HG02943 (cell line): ENCODE measurements around the gene PBX4.
A peak's percentile ranks its signal among the peaks of the same experiment; 100 is the strongest.

ENCODE experiments used
- ATAC-seq: cut with Tn5 transposase; IDR thresholded peaks from one replicate; pipeline ENCODE4 v1.9.1; 2021; ENCODE audit warnings: mild to moderate bottlenecking, low read depth, moderate library complexity; ENCODE audit not compliant: unreplicated experiment

The PBX4 gene

GRCh38 chr19:19530889-19531288 is 87.6 kb downstream of the PBX4 start:
- ATAC-seq = no peak

DNA sequence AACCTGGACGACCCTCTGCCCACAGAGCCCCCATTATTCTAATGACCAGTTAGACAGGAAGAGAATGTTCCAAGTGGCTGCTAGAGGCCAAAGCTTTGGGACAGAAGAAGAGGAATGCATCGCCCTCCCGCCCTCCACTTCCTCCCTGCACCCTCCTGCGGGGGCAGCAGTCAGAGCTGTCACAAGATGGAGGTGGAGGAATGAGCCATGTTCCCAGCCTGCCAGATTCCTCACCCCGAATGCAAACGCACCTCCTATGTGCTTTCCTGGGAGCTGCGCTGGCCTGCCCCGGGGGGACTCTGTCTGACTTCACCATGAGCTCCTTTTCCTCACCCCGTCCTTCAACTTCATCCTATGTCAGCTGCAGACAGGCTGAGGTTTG is 88.1 kb downstream of the PBX4 start:
- no peak for ATAC-seq

GRCh38 chr19:19529783-19530422 is 88.6 kb downstream of the PBX4 start:
- no peak for ATAC-seq

- ATAC-seq = no peak
These were observed 89.6 kb downstream of the PBX4 start, which contains the start of gene YJEFN3 for GRCh38 chr19:19528721-19529490. YJEFN3 (plus strand) TSS chr19:19528911; CDS start chr19:19528933, 22 bp downstream.

DNA sequence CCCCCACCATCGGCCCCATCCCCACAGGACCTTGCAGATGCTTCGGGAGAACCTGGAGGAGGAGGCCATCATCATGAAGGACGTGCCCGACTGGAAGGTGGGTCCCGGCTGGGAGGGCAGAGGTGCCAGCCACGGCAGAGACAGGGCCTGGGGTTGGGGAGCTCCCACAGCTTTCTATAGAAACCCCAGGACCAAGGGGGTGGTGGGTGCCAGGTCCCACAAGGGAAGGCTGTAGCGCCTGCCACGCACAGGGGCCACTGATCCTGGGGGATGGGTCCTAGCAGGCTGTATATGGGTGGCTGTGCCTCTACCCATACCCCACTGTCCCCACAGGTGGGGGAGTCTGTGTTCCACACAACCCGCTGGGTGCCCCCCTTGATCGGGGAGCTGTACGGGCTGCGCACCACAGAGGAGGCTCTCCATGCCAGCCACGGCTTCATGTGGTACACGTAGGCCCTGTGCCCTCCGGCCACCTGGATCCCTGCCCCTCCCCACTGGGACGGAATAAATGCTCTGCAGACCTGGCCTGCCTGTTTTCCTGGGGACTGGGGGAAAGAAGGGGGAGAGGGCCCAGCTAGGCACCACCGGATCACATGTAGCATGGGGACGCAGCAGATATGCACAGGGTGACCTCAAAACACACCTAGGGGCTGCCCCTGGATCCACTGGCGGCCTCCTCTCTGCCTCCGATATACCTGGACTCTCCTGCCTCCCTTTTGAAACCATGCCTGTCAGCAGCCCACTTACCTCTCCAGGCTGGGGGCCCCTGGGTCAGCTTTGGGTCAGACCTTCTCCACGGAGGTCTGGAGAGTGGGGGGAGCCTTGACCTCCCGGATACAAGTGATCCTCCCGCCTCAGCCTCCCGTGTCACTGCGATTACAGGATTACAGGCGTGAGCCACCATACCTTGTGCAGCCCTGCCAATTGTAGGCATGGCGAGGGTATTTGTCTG is 90.5 kb downstream of the PBX4 start:
- no peak for ATAC-seq

DNA sequence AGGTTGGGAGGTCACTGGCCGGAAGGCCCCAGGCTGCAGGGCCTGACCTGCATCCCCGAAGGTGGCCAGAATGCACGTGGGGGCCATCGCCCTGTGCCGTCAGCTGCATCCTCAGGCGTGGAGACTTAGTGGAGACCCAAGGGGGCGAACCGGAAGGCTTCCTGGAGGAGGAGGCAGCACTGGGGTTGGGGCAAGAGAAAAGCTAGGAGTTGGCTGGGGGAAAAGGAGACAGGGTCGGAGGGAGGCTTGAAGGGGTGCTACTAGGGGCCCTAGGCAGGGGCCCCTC is 91.2 kb downstream of the PBX4 start:
- ATAC-seq = no peak

DNA sequence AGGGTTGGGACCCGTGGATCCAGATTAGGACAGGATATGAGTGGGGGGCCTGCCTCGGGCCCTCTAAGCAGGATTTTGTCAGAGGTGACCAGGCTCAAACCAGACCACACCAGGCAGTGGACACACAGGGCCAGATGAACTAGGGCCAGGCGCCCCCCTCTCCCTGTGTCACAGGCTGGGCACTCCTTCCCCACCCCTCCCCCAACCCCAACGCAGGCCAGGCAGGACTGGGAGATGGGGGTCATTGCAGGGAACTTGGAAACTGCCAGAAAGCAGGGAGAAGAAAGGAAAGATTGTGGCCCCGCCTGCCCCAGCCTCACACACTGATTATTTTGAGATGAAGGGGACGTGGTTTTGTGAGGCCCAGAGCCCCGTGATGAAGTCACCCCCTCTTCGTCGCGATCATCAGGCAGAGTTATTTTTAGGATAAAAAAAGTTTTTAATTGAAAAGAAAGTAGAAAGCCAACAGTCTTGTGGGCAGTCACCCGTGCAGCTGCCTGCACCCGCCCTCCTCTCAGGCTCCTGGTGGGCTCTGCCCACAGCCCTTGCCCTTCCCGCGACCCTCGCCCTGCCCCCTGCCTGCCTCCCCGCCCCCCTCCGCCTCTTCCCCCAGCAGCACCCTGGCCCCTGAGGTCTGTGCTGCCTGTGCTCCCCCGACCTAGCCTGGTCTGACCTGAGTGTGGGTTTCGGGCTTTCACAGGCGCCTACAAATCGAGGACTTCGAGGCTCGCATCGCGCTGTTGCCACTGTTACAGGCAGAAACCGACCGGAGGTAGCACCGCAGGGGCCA is 91.7 kb downstream of the PBX4 start:
- ATAC-seq = no peak

DNA sequence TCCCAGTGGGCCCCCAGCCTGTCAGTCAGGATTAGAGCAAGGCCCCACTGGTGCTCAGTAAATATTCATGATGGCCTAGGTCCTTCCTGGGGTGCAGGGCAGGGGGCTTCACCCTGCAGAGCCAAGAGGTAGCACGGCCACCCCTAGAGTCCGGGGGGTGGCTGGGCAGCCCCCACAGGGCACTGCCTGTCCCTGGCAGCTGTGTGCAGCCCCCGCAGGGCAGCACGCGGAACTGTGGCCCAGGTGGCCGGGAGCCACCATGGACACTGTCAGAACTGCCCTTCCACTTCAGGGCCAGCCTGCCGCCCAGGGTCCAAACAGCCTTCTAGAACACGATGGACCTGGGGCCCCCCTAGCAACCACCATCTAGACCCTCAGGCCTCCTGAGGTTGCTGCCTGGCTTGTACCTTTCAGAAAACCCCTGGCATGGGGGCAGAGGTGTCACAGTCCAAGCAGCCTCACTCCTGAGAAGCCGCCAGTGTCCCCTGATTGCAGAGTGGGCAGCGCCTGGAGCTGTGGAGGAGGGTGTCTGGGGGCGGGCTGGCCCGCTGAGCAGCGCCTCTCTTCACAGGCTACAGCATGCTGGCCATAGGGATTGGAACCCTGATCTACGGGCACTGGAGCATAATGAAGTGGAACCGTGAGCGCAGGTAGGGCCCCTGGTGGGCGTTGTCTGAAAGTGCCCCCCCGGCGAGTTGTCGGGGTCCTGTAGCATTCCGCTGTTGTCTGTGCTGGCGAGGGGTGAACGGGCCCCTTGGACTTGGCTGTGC is 92.7 kb downstream of the PBX4 start:
- ATAC-seq = no peak

GRCh38 chr19:19524053-19524452 is 94.4 kb downstream of the PBX4 start:
- ATAC-seq = no peak

DNA sequence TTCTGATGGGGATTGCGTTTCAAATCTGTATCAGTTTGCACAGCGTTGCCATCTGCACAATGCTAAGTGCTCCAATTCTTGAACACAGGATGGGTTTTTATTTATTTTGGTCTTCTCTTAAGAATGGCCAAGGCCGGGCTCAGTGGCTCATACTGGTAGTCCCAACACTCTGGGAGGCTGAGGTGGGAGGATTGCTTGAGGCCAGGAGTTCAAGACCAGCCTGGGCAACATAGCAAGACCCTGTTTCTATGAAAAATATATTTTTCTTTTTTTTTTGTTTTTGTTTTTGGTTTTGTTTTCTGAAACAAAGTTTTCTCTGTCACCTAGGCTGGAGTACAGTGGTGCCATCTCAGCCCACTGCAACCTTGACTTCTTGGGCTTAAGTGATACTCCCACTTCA is 95.3 kb downstream of the PBX4 start:
- ATAC-seq = no peak

- ATAC-seq = no peak
These were observed 97.5 kb downstream of the PBX4 start for GRCh38 chr19:19520989-19521388.

GRCh38 chr19:19517235-19517619 is 101.3 kb downstream of the PBX4 start:
- no peak for ATAC-seq

DNA sequence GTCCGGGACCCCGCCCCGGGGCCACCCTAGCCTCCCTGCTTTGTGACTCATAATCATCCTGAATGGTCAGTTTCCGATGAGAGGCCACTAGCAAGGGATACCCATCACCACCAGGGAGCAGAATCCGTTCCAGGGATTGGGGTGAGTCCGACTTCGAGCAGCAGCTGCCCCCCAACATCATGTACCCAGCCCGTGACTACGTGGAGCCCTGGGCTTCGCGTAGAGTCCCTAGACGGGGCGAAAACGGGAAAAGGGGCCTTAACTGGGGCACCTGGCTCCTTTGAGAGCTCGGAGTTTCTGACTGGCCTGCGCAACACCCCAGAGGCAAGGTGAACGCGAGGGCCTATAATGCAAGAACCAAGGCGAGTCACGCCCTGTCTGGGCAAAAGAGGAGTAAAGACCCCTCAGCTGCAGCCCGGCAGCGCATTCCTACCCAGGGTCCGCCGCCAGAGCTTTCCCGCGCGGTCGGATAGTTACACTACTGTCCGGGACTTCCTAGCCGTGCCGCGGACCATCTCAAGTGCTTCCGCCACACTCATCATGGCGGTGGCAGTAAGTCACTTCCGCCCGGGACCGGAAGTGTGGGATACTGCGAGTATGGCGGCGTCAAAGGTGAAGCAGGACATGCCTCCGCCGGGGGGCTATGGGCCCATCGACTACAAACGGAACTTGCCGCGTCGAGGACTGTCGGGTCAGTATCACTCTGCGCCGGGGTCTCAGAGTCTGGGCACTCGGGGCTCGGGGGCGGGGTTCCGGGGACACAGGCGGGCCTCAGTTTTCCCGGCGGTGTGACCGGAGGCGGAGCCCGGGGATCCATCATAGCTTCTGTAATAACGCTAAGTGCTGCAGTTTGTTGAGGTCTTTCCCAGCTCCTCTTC is 102.6 kb downstream of the PBX4 start, which contains the start of gene NDUFA13:
Gene NDUFA13 (plus strand): TSS at position 584 of the 878 bp plus-strand sequence. CDS start 14 bp downstream, at position 598.
- ATAC-seq = peak; percentile 93

GRCh38 chr19:19514881-19515641 is 103.4 kb downstream of the PBX4 start, which contains the start of gene TSSK6:
TSSK6 (minus strand) TSS chr19:19515548; CDS start chr19:19515427, 121 bp downstream.
- no peak for ATAC-seq

DNA sequence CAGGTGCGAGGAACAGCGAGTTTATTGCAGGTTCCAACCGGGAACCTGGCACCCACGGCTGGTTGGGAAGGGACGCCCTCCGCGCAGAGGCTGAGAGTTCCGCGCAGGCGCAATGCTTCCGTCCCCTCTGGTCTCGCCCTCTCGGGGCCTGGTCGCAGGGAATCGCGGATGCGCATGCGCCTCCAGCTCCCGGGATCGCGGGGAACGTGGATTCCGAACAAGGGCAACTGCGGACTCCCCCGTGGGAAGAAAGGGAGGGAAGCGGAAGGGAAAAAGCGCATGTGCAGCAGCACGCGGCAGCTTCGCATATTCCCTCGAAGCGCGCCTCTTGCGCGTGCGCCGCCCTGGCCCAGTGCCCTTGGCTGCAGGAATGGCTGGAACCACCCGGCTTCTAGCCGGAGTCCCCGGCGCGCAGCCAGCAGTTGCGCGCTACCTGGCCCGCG is 104.3 kb downstream of the PBX4 start:
- ATAC-seq = no peak

GRCh38 chr19:19513682-19514081 is 104.8 kb downstream of the PBX4 start:
- ATAC-seq = no peak
